Cardiac fibroblast (primary cell): ENCODE data around the gene CCDC192.
A peak's percentile ranks its signal among the peaks of the same experiment; 100 is the strongest.

Experiments
- DNase-seq, 2 donors: peaks; one replicate each; pipeline versions ENCODE4 v3.0.0 to v3.0.0-alpha.2; 2010; ENCODE audit warnings: low read depth in 2 of 2
- H3K4me3 ChIP-seq, 2 donors: replicated peaks in 1 of 2; 1 replicate in 1 of 2; 2 replicates in 1 of 2; pipeline ENCODE4 v1.5.1; 2011; ENCODE audit warnings: low read depth in 2 of 2, low read length in 2 of 2, mild to moderate bottlenecking in 2 of 2, moderate library complexity in 1 of 2
- CTCF ChIP-seq: IDR thresholded peaks from one replicate; pipeline ENCODE4 v1.5.1; 2011; ENCODE audit warnings: low read depth, mild to moderate bottlenecking, low read length, inconsistent platforms

CCDC192 gene

DNA sequence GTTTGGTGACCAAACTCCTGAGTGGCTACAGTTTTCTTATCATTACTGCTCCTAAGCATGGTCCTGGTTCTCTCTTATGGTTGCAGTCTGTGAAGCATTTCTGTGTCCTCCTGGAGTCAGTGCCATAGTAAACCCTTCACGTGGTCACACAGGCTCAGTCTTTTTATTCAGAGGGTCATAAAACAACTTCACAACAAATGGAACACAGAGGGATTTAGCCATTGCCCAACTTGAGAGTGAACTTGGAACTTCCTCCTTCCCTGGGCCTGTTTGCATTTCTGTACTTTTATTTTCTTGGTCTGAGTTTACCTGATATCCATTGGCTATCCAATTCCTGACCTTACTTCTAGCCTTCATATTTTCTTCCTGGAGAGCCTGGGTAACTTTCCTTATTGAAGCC is 144.9 kb downstream of the CCDC192 start:
- H3K4me3 ChIP-seq: no peak overlapping the region
- TF ChIP-seq CTCF: no peak
- no peak for DNase-seq

DNA sequence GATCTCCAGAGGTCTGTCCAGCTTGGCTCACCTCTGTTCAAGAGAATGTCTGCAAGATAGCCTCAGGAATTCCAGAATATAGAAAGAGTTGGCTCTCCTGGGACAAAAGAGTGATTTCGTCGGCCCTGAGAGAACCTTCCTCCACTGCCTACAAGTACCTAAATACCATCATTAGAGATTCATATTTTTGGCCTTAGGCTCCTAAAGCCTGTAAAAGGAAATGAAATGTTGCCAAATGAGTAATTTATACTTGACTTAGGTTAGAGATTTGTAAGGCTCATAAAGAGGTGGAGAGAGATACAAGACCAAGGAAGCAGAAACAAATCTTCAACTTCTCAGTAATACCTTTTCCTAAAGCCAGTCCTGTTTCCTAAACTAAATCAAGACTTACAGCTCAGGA is 146.2 kb downstream of the CCDC192 start:
- H3K4me3 ChIP-seq: no peak overlapping the region
- TF ChIP-seq CTCF: no peak
- DNase-seq: no peak

- no peak overlapping the region for H3K4me3 ChIP-seq
- no peak for DNase-seq
- no peak for TF ChIP-seq CTCF
These were observed 146.7 kb downstream of the CCDC192 start for GRCh38 chr5:127849891-127850290.

DNA sequence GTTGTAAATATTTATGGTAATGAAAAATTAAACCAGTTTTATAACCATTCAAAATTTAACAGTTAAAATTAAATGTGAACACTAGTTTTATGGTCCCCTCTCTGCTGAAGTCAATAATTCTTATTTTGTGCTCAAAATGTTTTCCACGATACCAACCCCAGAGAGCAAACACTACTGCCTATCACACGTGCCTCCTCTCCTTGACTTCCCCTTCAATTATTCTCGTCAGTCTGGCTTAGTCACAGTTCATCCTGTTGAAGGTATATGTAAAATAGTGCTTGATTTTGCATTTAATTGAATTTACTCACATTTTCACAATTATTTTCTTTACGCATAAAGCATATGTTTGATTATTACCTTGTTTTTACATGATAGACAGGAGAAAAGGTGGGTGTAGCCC is 148.8 kb downstream of the CCDC192 start:
- DNase-seq: no peak
- H3K4me3 ChIP-seq: no peak overlapping the region
- no peak for TF ChIP-seq CTCF

DNA sequence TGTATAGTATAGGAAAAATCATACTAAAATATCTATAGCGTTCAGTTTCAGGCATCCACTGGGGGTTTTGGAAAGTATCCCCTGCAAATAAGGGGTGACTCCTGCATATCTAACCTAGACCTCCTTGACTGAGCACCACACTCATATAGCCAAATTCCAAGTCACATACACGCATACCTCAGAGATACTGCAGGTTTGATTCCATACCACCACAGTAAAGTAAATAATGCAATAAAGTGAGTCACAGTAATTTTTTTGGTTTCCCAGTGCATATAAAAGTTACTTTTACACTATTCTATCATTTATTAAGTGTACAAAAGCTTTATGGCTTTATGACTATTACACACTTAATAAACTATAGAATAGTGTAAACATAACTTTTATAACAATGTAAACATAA is 151.3 kb downstream of the CCDC192 start:
- TF ChIP-seq CTCF: no peak
- no peak overlapping the region for H3K4me3 ChIP-seq
- DNase-seq: no peak

DNA sequence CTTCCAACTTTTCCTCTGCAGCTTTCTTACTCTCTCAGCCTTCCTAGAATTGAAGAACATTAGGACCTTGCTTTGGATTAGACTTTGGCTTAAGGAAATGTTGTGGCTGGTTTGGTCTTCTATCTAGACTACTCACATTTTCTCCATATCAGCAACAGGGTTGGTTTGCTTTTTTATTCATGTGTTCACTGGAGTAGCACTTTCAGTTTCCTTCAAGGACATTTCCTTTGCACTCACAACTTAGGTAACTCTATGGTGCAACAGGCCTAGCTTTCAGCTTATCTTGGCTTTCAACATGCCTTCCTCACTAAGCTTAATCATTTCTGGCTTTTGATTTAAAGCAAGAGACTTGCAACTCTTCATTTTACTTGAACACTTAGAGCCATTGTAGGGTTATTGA is 153.1 kb downstream of the CCDC192 start:
- no peak overlapping the region for H3K4me3 ChIP-seq
- peak; percentile 45 to 75 for DNase-seq
- no peak for TF ChIP-seq CTCF

- peak; percentile 65 to 82 for DNase-seq
- H3K4me3 ChIP-seq: no peak overlapping the region
- no peak for TF ChIP-seq CTCF
These were observed 155.1 kb downstream of the CCDC192 start for GRCh38 chr5:127858116-127858784.
